ENCODE results near the gene KCNJ1.

DNA sequence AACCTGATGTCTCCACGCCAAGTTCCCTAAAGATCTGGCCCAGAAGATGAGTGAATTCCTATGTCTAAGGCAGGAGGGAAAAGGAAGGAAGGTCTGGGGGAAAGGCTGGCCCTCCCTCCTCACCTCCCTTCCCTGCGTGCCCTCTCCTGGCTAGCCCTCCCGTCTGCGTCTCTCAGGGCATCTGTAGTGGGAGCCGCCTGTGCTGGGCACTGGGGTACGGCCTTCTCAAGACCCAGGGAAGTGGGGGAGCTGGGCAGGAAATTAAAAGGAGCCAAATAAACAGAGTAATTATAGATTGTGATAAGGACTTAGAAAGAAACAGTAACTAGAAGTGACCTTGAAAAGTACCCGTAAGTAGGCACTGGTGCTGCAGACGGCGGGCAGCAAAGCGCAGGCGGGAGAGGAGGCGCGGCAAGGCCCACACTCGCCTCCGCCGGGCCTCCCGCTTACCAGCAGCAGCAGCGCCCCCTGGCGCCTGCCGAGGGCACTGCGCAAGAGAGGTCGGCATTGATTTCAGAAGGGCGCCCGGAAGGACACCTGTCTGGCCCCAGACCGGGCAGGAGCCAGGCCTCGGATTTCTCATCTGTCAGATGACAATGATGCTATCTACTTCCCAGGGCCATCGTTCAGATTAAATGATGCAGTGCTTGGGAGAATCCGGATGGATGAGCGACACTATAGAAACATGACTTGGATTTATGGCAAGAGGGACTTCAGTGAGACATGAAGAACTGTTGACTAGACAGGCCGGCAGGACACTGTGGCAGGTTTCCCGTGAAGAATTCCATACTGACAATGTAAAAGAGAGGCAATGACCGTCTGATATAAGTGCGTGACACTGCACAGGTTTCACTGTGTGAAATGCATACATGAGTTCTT is 7.3 kb downstream of the KCNJ1 start:
- TF ChIP-seq, protein P1, sequence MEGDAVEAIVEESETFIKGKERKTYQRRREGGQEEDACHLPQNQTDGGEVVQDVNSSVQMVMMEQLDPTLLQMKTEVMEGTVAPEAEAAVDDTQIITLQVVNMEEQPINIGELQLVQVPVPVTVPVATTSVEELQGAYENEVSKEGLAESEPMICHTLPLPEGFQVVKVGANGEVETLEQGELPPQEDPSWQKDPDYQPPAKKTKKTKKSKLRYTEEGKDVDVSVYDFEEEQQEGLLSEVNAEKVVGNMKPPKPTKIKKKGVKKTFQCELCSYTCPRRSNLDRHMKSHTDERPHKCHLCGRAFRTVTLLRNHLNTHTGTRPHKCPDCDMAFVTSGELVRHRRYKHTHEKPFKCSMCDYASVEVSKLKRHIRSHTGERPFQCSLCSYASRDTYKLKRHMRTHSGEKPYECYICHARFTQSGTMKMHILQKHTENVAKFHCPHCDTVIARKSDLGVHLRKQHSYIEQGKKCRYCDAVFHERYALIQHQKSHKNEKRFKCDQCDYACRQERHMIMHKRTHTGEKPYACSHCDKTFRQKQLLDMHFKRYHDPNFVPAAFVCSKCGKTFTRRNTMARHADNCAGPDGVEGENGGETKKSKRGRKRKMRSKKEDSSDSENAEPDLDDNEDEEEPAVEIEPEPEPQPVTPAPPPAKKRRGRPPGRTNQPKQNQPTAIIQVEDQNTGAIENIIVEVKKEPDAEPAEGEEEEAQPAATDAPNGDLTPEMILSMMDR (conservative IDR thresholded peaks at IDR 0.05 in 1 of 2, IDR thresholded peaks at IDR 0.05 in 1 of 2; ENCODE audit: low read depth in 1 of 2, low read length in 2 of 2): peak; percentile 62 to 84
- no peak for TF ChIP-seq EZH2 (IDR thresholded peaks at IDR 0.05; ENCODE audit: low read length, missing control alignments)
